Fibroblast of villous mesenchyme (primary cell): ENCODE results near the gene SMIM31. TPM values are rescaled to one million over a fixed set of nuclear protein-coding genes. Genes with fewer than 3 reads are reported as not detected.

ENCODE experiments used
- DNase-seq: peaks from one replicate; pipeline ENCODE4 v3.0.0-alpha.2; 2010; ENCODE audit warnings: low read depth
- H3K4me3 ChIP-seq: 2 replicates; pipeline ENCODE4 v1.5.1; 2011; ENCODE audit warnings: low read depth, mild to moderate bottlenecking, low read length
- total RNA-seq: library from RNA; depleted of rRNA; stranded (reverse); fragments of >200 nt; gene quantifications from 2 replicates; pipeline ENCODE4 v1.2.3, GENCODE V29; 2012
- TF ChIP-seq, protein P1 (sequence below): IDR thresholded peaks from 2 replicates; pipeline ENCODE4 v1.5.1; 2012; ENCODE audit warnings: low read depth, mild to moderate bottlenecking, low read length; ENCODE audit not compliant: insufficient read depth

Gene SMIM31
- total RNA-seq, 1 donor = not detected

DNA sequence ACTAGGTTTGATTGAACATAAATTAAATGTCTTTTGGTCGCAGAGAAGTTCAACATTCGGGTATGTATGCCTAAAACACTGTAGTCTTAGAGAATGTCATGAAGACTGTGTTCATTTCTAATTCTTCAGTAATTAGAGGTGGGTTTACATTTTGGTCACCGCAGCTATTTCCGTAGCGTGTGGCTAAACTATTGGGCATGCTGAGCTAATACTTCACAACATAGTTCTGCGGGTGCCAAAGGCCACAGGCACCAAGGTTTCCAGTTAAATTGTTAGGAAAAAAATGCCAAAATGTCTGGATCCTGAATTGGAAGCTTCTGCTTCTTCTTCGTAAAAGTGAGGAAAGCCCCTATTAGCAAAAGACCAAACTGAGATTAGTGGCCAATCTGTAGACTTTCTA lies 25.1 kb downstream of the SMIM31 start:
- no peak for DNase-seq
- no peak overlapping the region for H3K4me3 ChIP-seq
- TF ChIP-seq, protein P1, sequence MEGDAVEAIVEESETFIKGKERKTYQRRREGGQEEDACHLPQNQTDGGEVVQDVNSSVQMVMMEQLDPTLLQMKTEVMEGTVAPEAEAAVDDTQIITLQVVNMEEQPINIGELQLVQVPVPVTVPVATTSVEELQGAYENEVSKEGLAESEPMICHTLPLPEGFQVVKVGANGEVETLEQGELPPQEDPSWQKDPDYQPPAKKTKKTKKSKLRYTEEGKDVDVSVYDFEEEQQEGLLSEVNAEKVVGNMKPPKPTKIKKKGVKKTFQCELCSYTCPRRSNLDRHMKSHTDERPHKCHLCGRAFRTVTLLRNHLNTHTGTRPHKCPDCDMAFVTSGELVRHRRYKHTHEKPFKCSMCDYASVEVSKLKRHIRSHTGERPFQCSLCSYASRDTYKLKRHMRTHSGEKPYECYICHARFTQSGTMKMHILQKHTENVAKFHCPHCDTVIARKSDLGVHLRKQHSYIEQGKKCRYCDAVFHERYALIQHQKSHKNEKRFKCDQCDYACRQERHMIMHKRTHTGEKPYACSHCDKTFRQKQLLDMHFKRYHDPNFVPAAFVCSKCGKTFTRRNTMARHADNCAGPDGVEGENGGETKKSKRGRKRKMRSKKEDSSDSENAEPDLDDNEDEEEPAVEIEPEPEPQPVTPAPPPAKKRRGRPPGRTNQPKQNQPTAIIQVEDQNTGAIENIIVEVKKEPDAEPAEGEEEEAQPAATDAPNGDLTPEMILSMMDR = no peak

DNA sequence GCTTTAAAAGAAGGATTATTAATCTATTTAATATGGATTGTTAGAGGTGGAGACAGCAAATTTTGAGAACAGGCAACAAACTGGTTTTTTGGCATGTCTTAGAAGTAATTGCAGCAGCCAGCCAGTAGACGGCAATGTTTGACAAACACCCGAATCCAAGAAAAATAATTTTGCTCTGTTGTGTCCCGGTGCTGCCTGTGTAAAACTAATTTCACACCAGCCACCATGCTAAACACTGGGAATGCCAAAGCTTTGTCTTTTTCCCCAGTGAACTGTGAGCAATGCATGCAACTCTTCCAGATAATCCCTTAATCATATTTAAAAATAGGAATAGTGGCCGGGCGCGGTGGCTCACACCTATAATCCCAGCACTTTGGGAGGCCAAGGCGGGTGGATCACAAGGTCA lies 25.9 kb downstream of the SMIM31 start:
- DNase-seq = peak; percentile 42
- TF ChIP-seq, protein P1 = peak; percentile 74
- H3K4me3 ChIP-seq = no peak overlapping the region

DNA sequence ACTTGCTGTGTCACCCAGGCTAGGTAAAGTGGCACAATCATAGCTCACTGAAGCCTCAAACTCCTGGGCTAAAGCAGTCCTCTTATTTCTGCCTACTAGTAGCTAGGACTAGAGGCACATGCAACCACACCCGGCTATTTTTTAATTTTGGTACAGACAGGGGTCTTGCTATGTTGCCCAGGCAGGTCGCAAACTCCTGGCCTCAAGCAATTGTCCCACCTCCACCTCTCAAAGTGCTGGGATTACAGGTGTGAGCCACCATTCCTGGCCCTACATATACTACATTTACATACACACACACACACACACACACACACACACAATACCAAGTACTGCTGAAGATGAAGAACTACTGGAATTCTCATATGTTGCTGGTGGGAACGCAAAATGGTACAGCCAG lies 26.9 kb downstream of the SMIM31 start:
- TF ChIP-seq, protein P1 = no peak
- DNase-seq = no peak
- no peak overlapping the region for H3K4me3 ChIP-seq

DNA sequence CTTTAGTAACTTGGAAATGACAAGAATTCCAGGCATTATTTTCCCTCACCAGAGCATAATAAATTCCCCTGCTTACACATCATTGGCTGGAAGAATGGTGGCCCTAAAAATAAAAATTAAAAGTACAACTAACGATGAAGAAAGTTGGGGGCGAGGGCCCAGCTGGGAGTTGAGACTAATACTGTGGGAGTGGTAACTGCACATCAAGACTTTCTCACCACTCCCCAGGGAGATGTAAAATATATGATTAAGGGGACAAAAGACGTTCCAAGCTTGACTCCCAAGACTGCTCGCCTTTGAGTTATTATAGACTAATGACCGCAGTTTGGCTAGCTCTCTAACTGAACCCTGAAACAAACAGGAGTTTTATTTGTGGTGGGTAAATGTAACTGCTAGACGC lies 30.0 kb downstream of the SMIM31 start:
- no peak overlapping the region for H3K4me3 ChIP-seq
- no peak for DNase-seq
- TF ChIP-seq, protein P1 = no peak

DNA sequence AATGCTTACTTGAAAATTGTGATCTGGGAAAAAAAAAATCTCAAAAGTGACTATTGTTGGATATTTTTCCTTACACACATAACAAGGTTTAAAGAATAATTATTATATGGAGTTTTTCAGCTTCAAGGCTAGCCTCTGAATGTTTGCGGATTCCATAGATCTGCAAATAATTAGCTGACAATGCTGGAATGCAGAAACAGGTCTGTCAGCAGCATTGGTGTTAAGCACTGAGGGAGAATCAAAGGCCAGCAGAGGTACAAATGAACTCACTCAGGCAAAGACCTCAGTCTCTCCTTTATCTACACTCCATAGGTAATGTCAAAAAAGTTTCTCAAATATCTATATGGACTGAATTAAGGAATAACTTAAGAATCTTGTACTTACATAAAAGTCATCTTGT lies 35.1 kb downstream of the SMIM31 start:
- no peak overlapping the region for H3K4me3 ChIP-seq
- DNase-seq = no peak
- TF ChIP-seq, protein P1 = no peak

DNA sequence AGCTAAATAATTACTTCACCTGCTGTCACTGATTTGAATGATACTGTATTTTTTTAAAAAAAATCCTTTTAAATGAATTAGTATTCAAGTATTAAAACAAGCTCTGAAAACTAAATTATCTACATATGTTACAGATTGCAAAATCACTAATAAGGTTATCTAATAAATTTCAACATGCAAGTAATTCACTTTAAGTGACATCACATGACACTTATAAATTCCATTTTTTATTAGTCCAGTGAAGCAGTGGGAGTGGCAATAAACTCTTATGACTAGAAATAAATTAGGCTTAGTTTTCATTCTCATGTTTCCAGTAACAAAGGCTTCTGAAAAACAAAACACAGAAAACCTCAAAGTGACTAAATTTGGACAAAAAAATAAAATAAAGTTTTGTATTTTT lies 36.3 kb downstream of the SMIM31 start:
- TF ChIP-seq, protein P1 = no peak
- no peak for DNase-seq
- no peak overlapping the region for H3K4me3 ChIP-seq

DNA sequence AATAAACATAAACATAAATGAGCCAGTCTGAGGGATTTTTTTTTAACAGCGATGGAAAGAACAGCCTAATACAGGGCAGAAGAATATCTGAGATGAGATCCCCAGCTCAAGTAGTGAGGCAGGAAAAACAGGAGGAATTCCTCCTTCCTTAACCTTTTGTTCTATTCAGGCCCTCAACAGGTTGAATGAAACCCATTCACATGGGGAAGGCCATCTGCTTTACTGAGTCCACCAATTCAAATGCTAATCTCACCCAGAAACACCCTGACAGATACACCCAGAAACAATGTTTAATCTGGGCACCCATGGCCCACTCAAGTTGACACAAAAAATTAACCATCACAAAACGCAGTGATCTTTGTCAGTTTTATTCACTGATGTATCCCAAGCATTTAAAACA lies 45.5 kb downstream of the SMIM31 start:
- DNase-seq = no peak
- TF ChIP-seq, protein P1 = no peak
- no peak overlapping the region for H3K4me3 ChIP-seq
